ENCODE results near the gene ESF1.

Gene ESF1

GRCh38 chr20:13784893-13785715 lies at the start of gene ESF1, which contains the start of gene NDUFAF5:
ESF1 (minus strand) TSS chr20:13784919; CDS start chr20:13783140, 1,779 bp downstream.
NDUFAF5 (plus strand) TSS chr20:13785028; CDS start chr20:13785069, 41 bp downstream.
- DNase-seq, result peak; percentile 91

GRCh38 chr20:13831476-13831875 lies 46.8 kb upstream of the ESF1 start:
- DNase-seq, result no peak

GRCh38 chr20:13825465-13825864 lies 40.7 kb upstream of the ESF1 start:
- DNase-seq, result no peak

GRCh38 chr20:13824459-13824858 lies 39.7 kb upstream of the ESF1 start:
- no peak for DNase-seq

- no peak for DNase-seq
Observed at GRCh38 chr20:13822459-13822858, 37.7 kb upstream of the ESF1 start.

GRCh38 chr20:13821876-13822275 lies 37.2 kb upstream of the ESF1 start:
- DNase-seq, result no peak

- DNase-seq, result no peak
Observed at GRCh38 chr20:13819885-13820645, 35.3 kb upstream of the ESF1 start.

GRCh38 chr20:13817342-13817741 lies 32.6 kb upstream of the ESF1 start:
- no peak for DNase-seq

GRCh38 chr20:13816757-13817156 lies 32.0 kb upstream of the ESF1 start:
- no peak for DNase-seq

GRCh38 chr20:13814672-13815071 lies 30.0 kb upstream of the ESF1 start:
- no peak for DNase-seq

GRCh38 chr20:13813910-13814309 lies 29.2 kb upstream of the ESF1 start:
- DNase-seq, result no peak

GRCh38 chr20:13810446-13810845 lies 25.7 kb upstream of the ESF1 start:
- DNase-seq, result no peak

- DNase-seq, result no peak
Observed at GRCh38 chr20:13809855-13810254, 25.1 kb upstream of the ESF1 start.

GRCh38 chr20:13809373-13809772 lies 24.7 kb upstream of the ESF1 start:
- DNase-seq, result no peak

GRCh38 chr20:13800728-13801134 lies 16.0 kb upstream of the ESF1 start:
- no peak for DNase-seq

- no peak for DNase-seq
Observed at GRCh38 chr20:13799974-13800373, 15.3 kb upstream of the ESF1 start.

GRCh38 chr20:13799040-13799439 lies 14.3 kb upstream of the ESF1 start:
- no peak for DNase-seq

GRCh38 chr20:13794667-13795066 lies 9.9 kb upstream of the ESF1 start:
- no peak for DNase-seq

- DNase-seq, result no peak
Observed at GRCh38 chr20:13793001-13793400, 8.3 kb upstream of the ESF1 start.

GRCh38 chr20:13791540-13792459 lies 7.1 kb upstream of the ESF1 start:
- no peak for DNase-seq

GRCh38 chr20:13790708-13791107 lies 6.0 kb upstream of the ESF1 start:
- no peak for DNase-seq

- peak; percentile 16 for DNase-seq
Observed at GRCh38 chr20:13788167-13788834, 3.6 kb upstream of the ESF1 start.
